ENCODE measurements around the gene PAXX.

DNA sequence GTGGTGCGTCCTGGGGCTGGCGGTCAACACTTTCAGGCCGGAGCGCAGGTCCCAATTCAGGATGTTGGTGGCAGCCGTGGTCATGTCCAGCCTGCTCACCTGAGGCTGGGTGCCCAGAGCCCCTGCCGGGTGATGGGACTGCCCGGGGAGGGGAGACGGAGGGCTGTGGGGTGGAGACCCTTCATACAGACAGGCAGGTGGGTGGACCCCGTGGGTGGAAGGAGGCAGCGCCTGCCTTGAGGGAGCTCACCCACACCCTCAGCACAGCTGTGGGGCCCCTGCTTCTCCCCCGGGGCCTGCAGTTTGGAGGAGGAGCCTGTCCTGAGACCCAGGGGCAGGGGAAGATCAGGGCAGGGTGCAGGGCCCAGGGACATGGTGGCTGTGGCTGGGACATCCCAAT, 21.9 kb upstream of the PAXX start:
- TF ChIP-seq, protein P1, sequence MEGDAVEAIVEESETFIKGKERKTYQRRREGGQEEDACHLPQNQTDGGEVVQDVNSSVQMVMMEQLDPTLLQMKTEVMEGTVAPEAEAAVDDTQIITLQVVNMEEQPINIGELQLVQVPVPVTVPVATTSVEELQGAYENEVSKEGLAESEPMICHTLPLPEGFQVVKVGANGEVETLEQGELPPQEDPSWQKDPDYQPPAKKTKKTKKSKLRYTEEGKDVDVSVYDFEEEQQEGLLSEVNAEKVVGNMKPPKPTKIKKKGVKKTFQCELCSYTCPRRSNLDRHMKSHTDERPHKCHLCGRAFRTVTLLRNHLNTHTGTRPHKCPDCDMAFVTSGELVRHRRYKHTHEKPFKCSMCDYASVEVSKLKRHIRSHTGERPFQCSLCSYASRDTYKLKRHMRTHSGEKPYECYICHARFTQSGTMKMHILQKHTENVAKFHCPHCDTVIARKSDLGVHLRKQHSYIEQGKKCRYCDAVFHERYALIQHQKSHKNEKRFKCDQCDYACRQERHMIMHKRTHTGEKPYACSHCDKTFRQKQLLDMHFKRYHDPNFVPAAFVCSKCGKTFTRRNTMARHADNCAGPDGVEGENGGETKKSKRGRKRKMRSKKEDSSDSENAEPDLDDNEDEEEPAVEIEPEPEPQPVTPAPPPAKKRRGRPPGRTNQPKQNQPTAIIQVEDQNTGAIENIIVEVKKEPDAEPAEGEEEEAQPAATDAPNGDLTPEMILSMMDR (IDR thresholded peaks at IDR 0.05): no peak
- no peak for TF ChIP-seq POLR2A (IDR thresholded peaks at IDR 0.05)

Data from body of pancreas (tissue), 4 donors.